Stimulated activated CD4-positive, alpha-beta T cell treated with anti-CD3 and anti-CD28 coated beads, Interleukin-12 subunit alpha, Interleukin-12 subunit beta, amount 100 ng/mL, for 24 hours (primary cell): Measurements from ENCODE around the gene CHRNA4.
"Not testable (repeated sequence)": the region's sequence is repeated elsewhere in the genome, so short reads cannot be mapped to it uniquely, and the experiment has no call there.

ENCODE experiments used
- DNase-seq, 2 experiments: peaks; one replicate each; pipeline ENCODE4 v3.0.0-alpha.2; 2020; ENCODE audit warnings: low read depth in 2 of 2

Gene CHRNA4

DNA sequence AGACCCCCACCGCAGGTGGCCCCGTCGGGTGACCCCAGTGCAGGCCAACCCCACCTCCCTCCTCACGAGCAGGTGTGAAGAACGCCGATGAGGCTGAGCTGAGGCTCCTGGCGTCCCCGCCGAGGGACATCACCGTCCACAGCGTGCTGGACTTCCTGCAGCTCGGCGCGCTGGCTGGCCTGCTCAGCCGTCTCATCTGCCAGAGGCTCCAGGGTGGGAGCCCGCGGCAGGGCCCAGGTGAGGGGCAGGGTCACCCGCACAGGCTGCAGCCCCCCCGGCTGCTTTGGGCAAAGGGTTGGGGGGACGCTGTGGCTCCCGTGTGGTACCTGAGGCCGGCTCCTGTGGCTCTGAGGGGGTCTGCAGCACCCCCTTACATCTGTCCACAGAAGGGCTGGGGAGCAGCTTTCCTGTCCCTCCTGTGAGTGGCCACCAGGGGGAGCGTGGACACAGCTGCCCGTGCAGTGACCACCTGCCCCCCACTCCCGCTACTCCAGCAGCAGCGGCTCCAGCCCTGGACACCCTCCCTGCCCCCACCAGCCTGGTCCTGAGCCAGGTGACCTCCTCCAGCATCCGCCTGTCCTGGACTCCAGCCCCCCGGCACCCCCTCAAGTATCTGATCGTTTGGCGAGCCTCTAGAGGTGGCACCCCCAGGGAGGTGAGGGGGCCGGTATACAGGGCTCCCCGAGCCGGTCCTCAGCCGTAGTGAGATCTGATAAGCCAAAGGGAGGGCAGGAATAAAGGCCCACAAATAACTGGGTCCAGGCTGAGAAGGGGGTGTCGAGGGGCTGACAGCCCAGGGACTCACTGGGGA lies 51.7 kb downstream of the CHRNA4 start:
- no peak for DNase-seq

DNA sequence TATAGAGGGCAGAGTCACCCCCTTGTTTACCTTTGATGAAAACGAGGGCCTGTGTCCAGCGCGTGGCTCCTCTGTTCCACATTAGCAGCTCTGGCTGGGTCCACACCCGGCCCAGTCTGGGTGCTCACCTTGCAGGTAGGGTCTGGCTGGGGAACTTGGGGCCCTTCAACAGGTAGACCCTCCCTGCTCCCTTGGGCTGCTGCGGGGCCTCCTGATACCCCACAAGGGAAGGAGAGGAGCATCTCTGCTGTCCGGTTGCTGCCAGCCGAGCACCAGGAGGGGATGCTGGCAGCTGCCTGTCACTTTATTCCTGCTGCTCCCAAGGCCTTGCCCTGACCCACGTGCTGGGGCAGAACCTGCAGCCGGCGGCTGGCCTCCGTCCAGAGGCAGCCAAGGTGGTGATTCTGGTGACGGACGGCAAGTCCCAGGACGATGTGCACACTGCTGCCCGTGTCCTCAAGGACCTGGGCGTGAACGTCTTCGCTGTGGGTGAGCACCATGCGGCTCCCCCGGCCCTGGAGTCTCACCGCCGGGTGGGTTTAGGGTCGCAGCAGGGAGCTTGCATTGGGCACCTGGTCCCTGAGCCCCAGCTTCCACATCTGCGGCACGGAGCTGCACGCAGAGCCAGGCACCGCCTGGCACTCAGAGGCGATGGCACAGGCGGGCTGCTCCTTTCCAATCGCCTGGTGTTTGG lies 52.8 kb downstream of the CHRNA4 start:
- DNase-seq, result no peak

DNA sequence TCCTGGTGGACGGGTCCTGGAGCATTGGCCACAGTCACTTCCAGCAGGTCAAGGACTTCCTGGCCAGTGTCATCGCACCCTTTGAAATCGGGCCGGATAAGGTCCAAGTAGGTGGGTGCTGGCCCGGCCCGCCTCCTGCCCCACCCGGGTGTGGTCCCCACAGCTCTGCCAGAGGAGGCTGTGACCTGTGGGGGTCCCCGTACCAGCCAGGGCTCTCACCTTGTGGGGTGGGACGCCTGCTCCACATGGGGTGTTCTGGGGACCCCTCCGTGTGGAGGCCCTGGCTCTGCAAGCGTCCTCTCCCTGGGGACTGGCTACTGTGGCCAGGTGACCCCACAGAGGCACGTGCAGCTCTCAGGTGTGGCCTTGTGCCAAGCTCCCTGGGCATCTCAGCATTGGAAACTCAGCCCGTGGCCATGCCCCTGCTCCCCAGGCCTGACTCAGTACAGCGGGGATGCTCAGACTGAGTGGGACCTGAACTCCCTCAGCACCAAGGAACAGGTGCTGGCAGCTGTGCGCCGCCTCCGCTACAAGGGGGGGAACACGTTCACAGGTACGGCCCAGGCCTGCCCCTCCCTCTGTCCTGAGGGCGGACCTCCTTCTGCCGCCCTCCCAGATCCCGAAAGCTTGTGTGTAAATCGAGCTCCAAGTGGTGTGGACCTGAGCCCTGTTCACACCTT lies 53.5 kb downstream of the CHRNA4 start:
- no peak for DNase-seq

- DNase-seq, result no peak
Measured at GRCh38 chr20:63306673-63307537, 54.2 kb downstream of the CHRNA4 start.

GRCh38 chr20:63305933-63306672 lies 55.0 kb downstream of the CHRNA4 start:
- not testable (repeated sequence) for DNase-seq

- DNase-seq, result no peak
Measured at GRCh38 chr20:63305393-63305792, 55.8 kb downstream of the CHRNA4 start.

- DNase-seq, result no peak
Measured at GRCh38 chr20:63303095-63303666, 58.0 kb downstream of the CHRNA4 start.

- DNase-seq, result no peak
Measured at GRCh38 chr20:63301671-63302070, 59.5 kb downstream of the CHRNA4 start.

DNA sequence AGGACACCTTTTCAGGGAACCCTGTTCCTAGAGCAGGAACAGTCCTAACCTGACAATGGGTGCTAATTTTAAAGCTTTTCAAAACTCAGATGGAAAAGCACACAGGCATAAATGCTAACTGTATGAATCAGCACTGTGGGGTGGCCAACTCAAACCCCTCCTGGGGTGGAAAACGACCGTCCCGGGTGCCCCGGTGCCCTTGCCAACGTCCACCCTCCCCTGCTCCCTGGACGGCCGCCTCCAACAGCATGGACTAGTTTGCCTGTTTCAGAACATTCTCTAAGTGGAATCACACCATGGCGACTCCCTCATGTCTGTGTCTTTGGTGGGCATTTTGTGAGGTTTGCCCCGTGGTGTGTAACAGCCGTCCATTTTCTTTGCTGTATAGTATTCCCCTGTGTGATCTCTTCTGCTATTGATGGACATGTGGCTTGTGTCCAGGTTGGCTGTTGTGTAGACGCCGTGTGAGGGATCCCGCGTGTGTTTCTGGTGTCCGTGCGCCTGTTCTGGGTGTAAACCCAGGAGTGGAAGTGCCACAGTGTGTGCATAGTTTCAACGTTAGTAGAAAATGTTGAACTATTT lies 62.3 kb downstream of the CHRNA4 start:
- no peak for DNase-seq

GRCh38 chr20:63297796-63298572 lies 63.2 kb downstream of the CHRNA4 start:
- no peak for DNase-seq

DNA sequence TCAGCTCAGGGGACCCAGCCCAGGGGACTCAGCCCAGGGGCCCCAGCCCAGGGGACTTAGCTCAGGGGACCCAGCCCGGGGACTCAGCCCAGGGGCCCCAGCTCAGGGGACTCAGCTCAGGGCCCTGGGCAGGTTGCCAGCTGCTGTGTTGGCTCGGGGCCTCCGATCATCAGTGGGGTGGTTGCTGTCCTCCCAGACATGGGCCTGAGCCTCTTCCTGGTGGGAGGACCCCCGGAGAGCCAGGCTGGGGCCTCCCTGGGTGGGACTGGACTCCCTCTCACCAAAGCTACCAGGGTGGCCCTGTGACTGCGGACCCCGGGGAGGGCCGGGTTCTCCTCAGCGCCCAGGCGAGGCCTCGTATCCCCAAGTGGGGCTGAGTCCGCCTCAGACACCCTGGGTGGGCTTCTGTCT lies 63.8 kb downstream of the CHRNA4 start:
- DNase-seq, result no peak

DNA sequence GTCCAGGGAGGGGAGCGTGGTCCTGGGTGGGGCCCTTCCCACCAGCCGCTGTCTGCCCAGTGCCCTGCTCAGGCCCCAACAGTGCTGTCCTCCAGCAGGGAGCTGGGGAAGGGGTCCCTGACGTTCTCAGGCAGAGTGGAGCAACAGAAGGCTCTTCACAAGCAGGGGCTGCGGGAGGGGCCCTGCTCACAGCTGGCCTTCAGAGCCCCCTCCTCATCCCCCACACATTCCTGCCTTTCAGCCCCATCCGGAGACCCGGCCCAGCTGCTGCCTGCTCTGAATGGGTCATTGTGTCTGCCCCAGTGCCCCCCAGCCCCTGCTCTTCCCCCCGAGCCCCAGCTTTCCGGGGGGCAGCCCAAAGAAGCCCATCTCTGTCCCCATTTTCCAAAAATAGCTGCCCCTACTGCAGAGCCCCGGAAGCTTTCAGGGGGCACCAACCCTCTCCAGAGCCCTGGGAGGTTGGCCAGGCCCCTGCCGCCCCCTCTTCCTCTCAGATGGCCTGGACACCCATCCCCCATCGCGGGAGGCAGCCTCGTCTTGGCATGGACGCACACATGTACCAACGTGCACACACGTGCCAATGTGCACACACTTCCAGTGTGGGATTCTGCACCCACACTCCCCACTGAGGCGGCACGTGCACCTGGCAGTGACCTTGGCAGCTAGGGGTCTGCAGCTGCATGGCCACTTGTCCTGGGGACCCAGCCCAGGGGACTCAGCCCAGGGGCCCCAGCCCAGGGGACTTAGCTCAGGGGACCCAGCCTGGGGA lies 64.4 kb downstream of the CHRNA4 start:
- no peak for DNase-seq

DNA sequence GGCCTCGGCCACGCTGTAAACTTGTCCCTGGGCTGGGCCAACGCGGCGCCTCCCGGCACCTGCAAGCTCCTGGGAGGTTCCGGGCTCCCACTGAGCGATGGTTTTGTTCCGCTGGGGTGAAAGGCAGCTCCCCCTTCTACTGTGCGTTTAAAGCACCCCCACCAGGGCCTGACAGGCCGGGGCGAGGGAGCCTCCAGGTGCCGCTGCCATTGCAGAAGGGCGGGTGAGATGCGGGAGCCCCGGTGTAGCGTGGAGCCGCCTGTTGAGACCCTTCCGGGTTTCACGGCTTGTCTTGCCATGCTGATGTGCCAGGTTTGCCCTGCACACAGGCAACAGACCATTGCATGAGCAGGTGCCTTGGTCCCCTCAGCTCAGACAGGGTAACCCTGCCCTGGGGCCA lies 65.3 kb downstream of the CHRNA4 start:
- DNase-seq, result no peak

- no peak for DNase-seq
Measured at GRCh38 chr20:63295422-63295821, 65.7 kb downstream of the CHRNA4 start.

GRCh38 chr20:63295018-63295417 lies 66.1 kb downstream of the CHRNA4 start:
- DNase-seq, result no peak

- no peak for DNase-seq
Measured at GRCh38 chr20:63294536-63294900, 66.6 kb downstream of the CHRNA4 start.

DNA sequence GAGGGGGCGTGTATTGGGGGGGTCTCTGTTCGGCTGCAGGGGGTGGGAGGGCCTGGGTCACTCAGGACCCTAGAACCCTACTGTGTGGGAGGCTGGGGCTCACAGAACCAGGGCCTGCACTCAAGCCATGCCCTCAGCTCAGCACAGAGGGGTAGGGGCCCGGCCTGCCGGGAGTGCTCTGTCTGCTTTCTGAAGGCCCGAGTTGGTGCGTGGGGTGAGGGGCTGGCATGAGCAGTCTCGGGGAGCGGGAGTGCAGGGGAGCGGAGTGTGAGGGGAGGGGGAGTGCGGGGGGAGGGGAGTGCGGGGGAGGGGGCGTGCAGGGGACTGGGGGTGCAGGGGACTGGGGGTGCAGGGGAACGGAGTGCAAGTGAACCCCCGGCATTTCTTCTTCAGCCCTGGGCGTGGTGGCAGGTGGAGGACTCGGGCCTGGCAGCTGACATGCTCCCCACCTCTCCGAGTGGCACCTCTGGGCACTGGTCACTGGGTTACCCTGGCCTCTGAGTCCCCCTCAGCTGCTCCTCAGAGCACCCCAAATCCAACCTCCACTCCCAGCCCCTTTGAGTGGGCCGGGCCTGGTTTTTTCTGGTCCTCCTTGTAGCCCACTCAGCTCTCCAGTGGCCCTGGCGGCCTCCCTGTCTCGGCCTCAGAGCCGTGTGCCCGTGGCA lies 67.1 kb downstream of the CHRNA4 start:
- DNase-seq, result no peak

DNA sequence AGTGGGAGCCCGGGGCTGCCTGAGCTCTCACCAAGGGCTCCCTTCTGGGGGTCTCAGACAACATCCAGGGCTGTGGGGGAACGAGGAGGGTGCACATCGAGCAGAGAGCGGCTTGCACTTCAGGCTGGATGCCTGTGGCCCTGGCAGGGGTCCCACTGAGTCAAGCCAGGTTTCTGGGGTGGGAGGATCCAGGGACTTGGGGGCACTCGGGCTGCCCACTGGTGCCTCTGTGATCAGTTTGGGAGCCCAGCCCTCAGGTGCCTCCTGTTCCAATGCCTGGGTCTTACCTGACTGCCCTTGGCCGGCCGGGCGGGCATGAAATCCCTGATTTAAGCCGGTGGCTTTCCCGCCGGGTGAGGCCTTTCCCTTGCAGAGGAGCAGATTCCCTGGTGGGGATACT lies 67.7 kb downstream of the CHRNA4 start:
- no peak for DNase-seq
